ENCODE results near the gene VWC2L. TPM values are rescaled to one million over a fixed set of nuclear protein-coding genes. Genes with fewer than 3 reads are reported as not detected.

The VWC2L gene
- total RNA-seq, 1 donor from 2014 or later: not detected

- H3K4me3 ChIP-seq (ENCODE audit: low read depth, low read length): no peak overlapping the region
- no peak for DNase-seq (ENCODE audit: low read depth)
- no peak for TF ChIP-seq CTCF (IDR thresholded peaks at IDR 0.05; ENCODE audit: insufficient read depth, low read length, poor library complexity, severe bottlenecking)
- no peaks in the 10 kb centered on the region for H3K27me3 ChIP-seq (ENCODE audit: control insufficient read depth, insufficient read depth, low read length)
- no peaks in the 10 kb centered on the region for H3K36me3 ChIP-seq (ENCODE audit: control insufficient read depth, insufficient read depth, low read length)
Measured at GRCh38 chr2:214529021-214529420, 118.2 kb downstream of the VWC2L start.

GRCh38 chr2:214529514-214529913, 118.7 kb downstream of the VWC2L start:
- H3K36me3 ChIP-seq (ENCODE audit: control insufficient read depth, insufficient read depth, low read length): no peaks in the 10 kb centered on the region
- TF ChIP-seq CTCF (IDR thresholded peaks at IDR 0.05; ENCODE audit: insufficient read depth, low read length, poor library complexity, severe bottlenecking): no peak

GRCh38 chr2:214533541-214533940, 122.7 kb downstream of the VWC2L start:
- Histone ChIP-seq H3K27me3 (ENCODE audit: control insufficient read depth, insufficient read depth, low read length) (no peaks in the 10 kb centered on the region), H3K4me3 (ENCODE audit: low read depth, low read length) (no peak overlapping the region), H3K36me3 (ENCODE audit: control insufficient read depth, insufficient read depth, low read length) (no peaks in the 10 kb centered on the region)
- DNase-seq (ENCODE audit: low read depth): no peak
- TF ChIP-seq CTCF (IDR thresholded peaks at IDR 0.05; ENCODE audit: insufficient read depth, low read length, poor library complexity, severe bottlenecking): no peak

More at GRCh38 chr2:214529514-214529913, 118.7 kb downstream of the VWC2L start:
- Histone ChIP-seq H3K27me3 (ENCODE audit: control insufficient read depth, insufficient read depth, low read length) (no peaks in the 10 kb centered on the region), H3K4me3 (ENCODE audit: low read depth, low read length) (no peak overlapping the region)
- DNase-seq (ENCODE audit: low read depth): no peak

- H3K4me3 ChIP-seq (ENCODE audit: low read depth, low read length): no peak overlapping the region
- H3K27me3 ChIP-seq (ENCODE audit: control insufficient read depth, insufficient read depth, low read length): no peaks in the 10 kb centered on the region
- no peak for DNase-seq (ENCODE audit: low read depth)
- no peaks in the 10 kb centered on the region for H3K36me3 ChIP-seq (ENCODE audit: control insufficient read depth, insufficient read depth, low read length)
- no peak for TF ChIP-seq CTCF (IDR thresholded peaks at IDR 0.05; ENCODE audit: insufficient read depth, low read length, poor library complexity, severe bottlenecking)
Measured at GRCh38 chr2:214536625-214537024, 125.8 kb downstream of the VWC2L start.

DNA sequence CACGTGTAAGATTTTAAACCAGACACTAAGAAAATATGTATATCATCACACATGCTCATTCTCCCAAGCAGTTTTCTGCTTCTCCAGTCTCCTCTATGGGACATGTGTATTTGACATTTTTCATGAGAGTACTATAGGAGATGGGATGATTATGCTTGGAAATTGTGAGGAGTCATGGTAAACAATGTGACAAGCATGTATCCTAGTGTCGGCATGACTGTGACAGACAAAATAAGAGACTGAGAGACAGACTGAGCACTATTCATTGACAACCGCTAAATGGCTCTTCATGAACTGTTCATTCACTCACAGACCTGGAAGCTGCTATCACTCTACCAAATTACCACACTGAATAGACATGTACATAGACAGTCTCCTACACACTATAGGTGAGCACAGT, 127.1 kb downstream of the VWC2L start:
- no peak for TF ChIP-seq CTCF (IDR thresholded peaks at IDR 0.05; ENCODE audit: insufficient read depth, low read length, poor library complexity, severe bottlenecking)
- Histone ChIP-seq H3K27me3 (ENCODE audit: control insufficient read depth, insufficient read depth, low read length) (no peaks in the 10 kb centered on the region), H3K4me3 (ENCODE audit: low read depth, low read length) (no peak overlapping the region), H3K36me3 (ENCODE audit: control insufficient read depth, insufficient read depth, low read length) (no peaks in the 10 kb centered on the region)
- no peak for DNase-seq (ENCODE audit: low read depth)

- no peak for DNase-seq (ENCODE audit: low read depth)
- no peaks in the 10 kb centered on the region for H3K36me3 ChIP-seq (ENCODE audit: control insufficient read depth, insufficient read depth, low read length)
- H3K4me3 ChIP-seq (ENCODE audit: low read depth, low read length): no peak overlapping the region
- H3K27me3 ChIP-seq (ENCODE audit: control insufficient read depth, insufficient read depth, low read length): no peaks in the 10 kb centered on the region
- TF ChIP-seq CTCF (IDR thresholded peaks at IDR 0.05; ENCODE audit: insufficient read depth, low read length, poor library complexity, severe bottlenecking): no peak
Measured at GRCh38 chr2:214542295-214542694, 131.4 kb downstream of the VWC2L start.
